Common myeloid progenitor, CD34-positive (primary cell): Measurements from ENCODE around the gene NDUFB7.

Experiments
- CTCF ChIA-PET: fragments of 350-600 bp; sonication (Branson Sonifier 250); formaldehyde crosslinking; loops from one replicate; lab custom pipeline; 2021; ENCODE audit warnings: antibody characterized with exemption; lab: Charles Lee
- POLR2A ChIA-PET: fragments of 350-600 bp; sonication (Branson Sonifier 250); formaldehyde crosslinking; loops from one replicate; lab custom pipeline; 2021; ENCODE audit warnings: antibody characterized with exemption; lab: Charles Lee
- DNase-seq, 3 donors: peaks; one replicate each; pipeline versions ENCODE4 v3.0.0 to v3.0.0-alpha.2; 2013
- H3K27ac ChIP-seq, 2 experiments: 1 replicate in 1 of 2; 2 replicates in 1 of 2; pipeline ENCODE4 v1.7.0; 2013; ENCODE audit warnings: inconsistent platforms in 2 of 2, low read length in 2 of 2, mild to moderate bottlenecking in 2 of 2, low read depth in 1 of 2, moderate library complexity in 1 of 2; ENCODE audit not compliant: severe bottlenecking in 2 of 2, insufficient read depth in 1 of 2, poor library complexity in 1 of 2
- H3K27me3 ChIP-seq, 5 experiments: replicated peaks in 2 of 5; 1 replicate in 3 of 5; 2 replicates in 2 of 5; pipeline versions ENCODE4 v1.6.1 to v1.7.0; 2013; ENCODE audit warnings: low read length in 4 of 5, mild to moderate bottlenecking in 2 of 5, moderate library complexity in 2 of 5, inconsistent platforms in 1 of 5; ENCODE audit not compliant: insufficient read depth in 5 of 5, control insufficient read depth in 4 of 5
- H3K36me3 ChIP-seq, 4 experiments: 1 replicate in 2 of 4; 2 replicates in 2 of 4; pipeline versions ENCODE4 v1.6.1 to v1.7.0; 2013; ENCODE audit warnings: low read length in 3 of 4, control low read depth in 1 of 4, mild to moderate bottlenecking in 1 of 4; ENCODE audit not compliant: control insufficient read depth in 4 of 4, insufficient read depth in 4 of 4
- H3K4me1 ChIP-seq, 4 experiments: 1 replicate in 3 of 4; 2 replicates in 1 of 4; pipeline versions ENCODE4 v1.6.1 to v1.7.1; 2013; ENCODE audit warnings: low read length in 3 of 4, mild to moderate bottlenecking in 3 of 4, control low read depth in 1 of 4, inconsistent platforms in 1 of 4, moderate library complexity in 1 of 4; ENCODE audit not compliant: control insufficient read depth in 4 of 4, insufficient read depth in 4 of 4; ENCODE audit errors: control extremely low read depth in 1 of 4
- H3K4me3 ChIP-seq, 7 experiments: 1 replicate in 4 of 7; 2 replicates in 3 of 7; pipeline versions ENCODE4 v1.5.1 to v1.7.0; 2013; ENCODE audit warnings: mild to moderate bottlenecking in 7 of 7, low read length in 6 of 7, moderate library complexity in 6 of 7, inconsistent platforms in 2 of 7, low read depth in 2 of 7, control low read depth in 1 of 7; ENCODE audit not compliant: insufficient read depth in 4 of 7, control insufficient read depth in 1 of 7; ENCODE audit errors: extremely low read depth in 1 of 7
- H3K9me3 ChIP-seq, 5 experiments: 1 replicate in 4 of 5; 2 replicates in 1 of 5; pipeline versions ENCODE4 v1.6.1 to v1.7.1; 2013; ENCODE audit warnings: low read length in 4 of 5, mild to moderate bottlenecking in 2 of 5, inconsistent platforms in 1 of 5, low read depth in 1 of 5, moderate library complexity in 1 of 5; ENCODE audit not compliant: control insufficient read depth in 4 of 5, insufficient read depth in 2 of 5; ENCODE audit errors: control extremely low read depth in 1 of 5
- WGBS: methylation state at CpG from one replicate; pipeline ENCODE4 v1.1.5; 2013; ENCODE audit not compliant: insufficient coverage; 5-methylcytosine and 5-hydroxymethylcytosine counted together

The NDUFB7 gene

GRCh38 chr19:14536926-14537692 lies 34.8 kb downstream of the NDUFB7 start:
- no peaks in the 10 kb centered on the region for H3K9me3 ChIP-seq
- peak overlapping the region in 4 of 7 experiments; percentile 19 to 69 (median 38) for H3K4me3 ChIP-seq
- peaks cover 3 to 14% (median 8%) of the 10 kb centered on the region in 4 experiments for H3K36me3 ChIP-seq
- WGBS, result 37% methylated on average over 10 of the region's 24 CpGs
- no peaks in the 10 kb centered on the region for H3K27me3 ChIP-seq
- peak; percentile 70 to 85 (median 84) for DNase-seq
- CTCF ChIA-PET, result interaction anchor here (1.4 to 2.3 kb wide), 4 partner anchors 13 to 64 kb away, joined by 4 to 8 read pairs (median 6); no protein-coding TSS in a partner anchor
- no peak overlapping the region for H3K27ac ChIP-seq
- H3K4me1 ChIP-seq, result peaks cover 0 to 13% (median 9%) of the 10 kb centered on the region in 4 experiments
- POLR2A ChIA-PET, result interaction anchor here (0.6 kb wide), 1 partner anchor 18 kb away, joined by 3 read pairs; no protein-coding TSS in a partner anchor

GRCh38 chr19:14533450-14533849 lies 38.4 kb downstream of the NDUFB7 start:
- 92% methylated on average over 4 of the region's 5 CpGs for WGBS
- H3K27ac ChIP-seq, result no peak overlapping the region
- peaks cover 6 to 31% (median 20%) of the 10 kb centered on the region in 4 experiments for H3K4me1 ChIP-seq
- CTCF ChIA-PET, result interaction anchor here (1.6 kb wide), 1 partner anchor 18 kb away, joined by 4 read pairs; no protein-coding TSS in a partner anchor
- POLR2A ChIA-PET, result no interaction called here
- H3K27me3 ChIP-seq, result no peaks in the 10 kb centered on the region
- no peaks in the 10 kb centered on the region for H3K9me3 ChIP-seq
- peaks cover 3 to 5% (median 5%) of the 10 kb centered on the region in 4 experiments for H3K36me3 ChIP-seq
- no peak for DNase-seq
- H3K4me3 ChIP-seq, result no peak overlapping the region

GRCh38 chr19:14530506-14530905 lies 41.4 kb downstream of the NDUFB7 start:
- WGBS, result 67% methylated on average over 3 of the region's 3 CpGs
- ChIA-PET POLR2A (no interaction called here), CTCF (interaction anchor here (1.5 kb wide), 1 partner anchor 27 kb away, joined by 4 read pairs; no protein-coding TSS in a partner anchor)
- Histone ChIP-seq H3K27ac (peak overlapping the region in 1 of 2 experiments; percentile 78), H3K27me3 (no peaks in the 10 kb centered on the region), H3K9me3 (no peaks in the 10 kb centered on the region), H3K4me1 (peaks cover 6 to 26% (median 14%) of the 10 kb centered on the region in 4 experiments), H3K4me3 (peak overlapping the region in 5 of 7 experiments; percentile 87 to 97 (median 96)), H3K36me3 (peaks cover 3 to 5% (median 5%) of the 10 kb centered on the region in 4 experiments)
- DNase-seq, result no peak

- no peaks in the 10 kb centered on the region for H3K9me3 ChIP-seq
- ChIA-PET POLR2A (interaction anchor here (1.8 kb wide), 1 partner anchor 12 kb away, joined by 12 read pairs; the partner anchor contains the start of gene DNAJB1), CTCF (interaction anchor here (1.4 to 1.5 kb wide), 2 partner anchors 24 to 26 kb away, joined by 3 to 4 read pairs; no protein-coding TSS in a partner anchor)
- H3K4me3 ChIP-seq, result peak overlapping the region; percentile 87 to 97 (median 96)
- H3K27ac ChIP-seq, result peak overlapping the region in 1 of 2 experiments; percentile 78
- peaks cover 3 to 5% (median 5%) of the 10 kb centered on the region in 4 experiments for H3K36me3 ChIP-seq
- H3K4me1 ChIP-seq, result peaks cover 6 to 26% (median 14%) of the 10 kb centered on the region in 4 experiments
- no peak for DNase-seq
- no peaks in the 10 kb centered on the region for H3K27me3 ChIP-seq
- WGBS, result under 1% methylated on average over 17 of the region's 18 CpGs
Observed at GRCh38 chr19:14530005-14530348, 41.9 kb downstream of the NDUFB7 start.

- peak; percentile 100 for DNase-seq
- ChIA-PET CTCF (interaction anchor here (1.4 kb wide), 1 partner anchor 25 kb away, joined by 3 read pairs; no protein-coding TSS in a partner anchor), POLR2A (interaction anchor here (1.0 to 1.8 kb wide), 2 partner anchors 9 to 11 kb away, joined by 3 to 12 read pairs; partner anchors contain the start of gene DNAJB1)
- Histone ChIP-seq H3K36me3 (no peaks in the 10 kb centered on the region), H3K27ac (peak within 1 kb of the TSS; percentile 40 to 86), H3K9me3 (no peaks in the 10 kb centered on the region), H3K27me3 (no peaks in the 10 kb centered on the region), H3K4me1 (peaks cover 6 to 26% (median 14%) of the 10 kb centered on the region in 4 experiments), H3K4me3 (peak within 1 kb of the TSS; percentile 87 to 97 (median 96))
- WGBS, result 0% methylated on average over 48 of the region's 59 CpGs
Observed at GRCh38 chr19:14529254-14530004, 42.4 kb downstream of the NDUFB7 start, which contains the start of gene TECR. Gene TECR (plus strand): TSS chr19:14529594. CDS start chr19:14529697, 103 bp downstream.

GRCh38 chr19:14528419-14529253 lies 43.2 kb downstream of the NDUFB7 start:
- Histone ChIP-seq H3K9me3 (no peaks in the 10 kb centered on the region), H3K27me3 (no peaks in the 10 kb centered on the region), H3K4me1 (peaks cover 6 to 26% (median 14%) of the 10 kb centered on the region in 4 experiments), H3K36me3 (no peaks in the 10 kb centered on the region), H3K27ac (peak overlapping the region; percentile 40 to 86), H3K4me3 (peak overlapping the region; percentile 87 to 97 (median 95))
- ChIA-PET POLR2A (interaction anchor here (1.0 to 1.8 kb wide), 2 partner anchors 8 to 11 kb away, joined by 3 to 12 read pairs; partner anchors contain the start of gene DNAJB1), CTCF (interaction anchor here (1.4 kb wide), 1 partner anchor 25 kb away, joined by 3 read pairs; no protein-coding TSS in a partner anchor)
- WGBS, result 42% methylated on average over 39 of the region's 39 CpGs
- no peak for DNase-seq
